Tibial artery (tissue), 4 donors: Measurements from ENCODE around the gene TRMT2A.

Source experiments
- DNase-seq, 2 donors: peaks; one replicate each; pipeline ENCODE4 v3.0.0-alpha.2; 2019
- H3K27ac ChIP-seq, 2 donors: fragments of 200-600 bp; sonication (generic) in 1 of 2; 1 replicate in 1 of 2; 2 replicates in 1 of 2; pipeline ENCODE4 v1.5.1; 2018 to 2019; ENCODE audit warnings: mild to moderate bottlenecking in 1 of 2
- H3K27me3 ChIP-seq, 2 donors: fragments of 200-600 bp; sonication (generic) in 1 of 2; one replicate each; pipeline versions ENCODE4 v1.5.1 to v1.6.0; 2016 to 2019
- H3K36me3 ChIP-seq, 3 donors: fragments of 200-600 bp; sonication (generic) in 2 of 3; one replicate each; pipeline ENCODE4 v1.5.1; 2016 to 2019; ENCODE audit warnings: mild to moderate bottlenecking in 2 of 3
- H3K4me1 ChIP-seq, 4 donors: fragments of 200-600 bp; sonication (generic) in 2 of 4; 1 replicate in 3 of 4; 2 replicates in 1 of 4; pipeline ENCODE4 v1.5.1; 2016 to 2019
- H3K4me3 ChIP-seq, 2 donors: fragments of 200-600 bp; sonication (generic) in 1 of 2; 1 replicate in 1 of 2; 2 replicates in 1 of 2; pipeline ENCODE4 v1.5.1; 2018 to 2019; ENCODE audit warnings: mild to moderate bottlenecking in 2 of 2
- H3K9me3 ChIP-seq, 3 donors: fragments of 200-600 bp; sonication (generic) in 1 of 3; one replicate each; pipeline ENCODE4 v1.5.1; 2016 to 2019
- CTCF ChIP-seq, 2 experiments: fragments of 200-600 bp in 1 of 2; fragments of 450-650 bp in 1 of 2; IDR thresholded peaks; one replicate each; pipeline ENCODE4 v1.5.1; 2017 to 2019; ENCODE audit warnings: antibody characterized with exemption in 2 of 2, mild to moderate bottlenecking in 1 of 2, moderate library complexity in 1 of 2
- intact Hi-C: fragments of 100-400 bp; cut with DNase I; formaldehyde crosslinking; loops from one replicate; pipeline ENCODE4 v1.15.0; 2023; ENCODE audit warnings: low total_unique reads

The TRMT2A gene

GRCh38 chr22:20138868-20139267, 21.8 kb upstream of the TRMT2A start:
- Histone ChIP-seq H3K36me3 (peaks cover 0 to 50% (median 31%) of the 10 kb centered on the region in 3 donors), H3K4me3 (no peak overlapping the region), H3K27me3 (no peaks in the 10 kb centered on the region), H3K4me1 (peaks cover 9 to 48% (median 45%) of the 10 kb centered on the region in 4 donors), H3K27ac (no peak overlapping the region), H3K9me3 (no peaks in the 10 kb centered on the region)
- DNase-seq: no peak
- intact Hi-C loops: no loop called here
- TF ChIP-seq CTCF (IDR thresholded peaks at IDR 0.05): no peak

GRCh38 chr22:20138417-20138738, 21.4 kb upstream of the TRMT2A start:
- no peak overlapping the region for H3K4me3 ChIP-seq
- TF ChIP-seq CTCF (IDR thresholded peaks at IDR 0.05): no peak
- no peaks in the 10 kb centered on the region for H3K9me3 ChIP-seq
- no peak for DNase-seq
- peaks cover 9 to 53% (median 49%) of the 10 kb centered on the region in 4 donors for H3K4me1 ChIP-seq
- intact Hi-C loops: no loop called here
- peak overlapping the region in 1 of 2 donors; percentile 49 for H3K27ac ChIP-seq
- peaks cover 0 to 45% (median 26%) of the 10 kb centered on the region in 3 donors for H3K36me3 ChIP-seq
- no peaks in the 10 kb centered on the region for H3K27me3 ChIP-seq

GRCh38 chr22:20137671-20138416, 20.8 kb upstream of the TRMT2A start:
- H3K4me3 ChIP-seq: peak overlapping the region in 1 of 2 donors; percentile 25
- intact Hi-C loops: no loop called here
- peak overlapping the region; percentile 22 to 49 for H3K27ac ChIP-seq
- no peaks in the 10 kb centered on the region for H3K9me3 ChIP-seq
- no peak for TF ChIP-seq CTCF (IDR thresholded peaks at IDR 0.05)
- H3K36me3 ChIP-seq: peaks cover 0 to 39% (median 22%) of the 10 kb centered on the region in 3 donors
- H3K4me1 ChIP-seq: peaks cover 9 to 58% (median 54%) of the 10 kb centered on the region in 4 donors
- DNase-seq: no peak
- H3K27me3 ChIP-seq: no peaks in the 10 kb centered on the region

GRCh38 chr22:20137113-20137512, 20.1 kb upstream of the TRMT2A start:
- H3K27me3 ChIP-seq: no peaks in the 10 kb centered on the region
- H3K27ac ChIP-seq: peak overlapping the region; percentile 22 to 49
- H3K9me3 ChIP-seq: no peaks in the 10 kb centered on the region
- intact Hi-C loops: no loop called here
- peaks cover 0 to 32% (median 17%) of the 10 kb centered on the region in 3 donors for H3K36me3 ChIP-seq
- no peak for TF ChIP-seq CTCF (IDR thresholded peaks at IDR 0.05)
- no peak overlapping the region for H3K4me3 ChIP-seq
- H3K4me1 ChIP-seq: peaks cover 9 to 65% (median 60%) of the 10 kb centered on the region in 4 donors
- DNase-seq: no peak

- no peak for DNase-seq
- peaks cover 0 to 26% (median 12%) of the 10 kb centered on the region in 3 donors for H3K36me3 ChIP-seq
- no peak overlapping the region for H3K27ac ChIP-seq
- intact Hi-C loops: no loop called here
- H3K27me3 ChIP-seq: no peaks in the 10 kb centered on the region
- TF ChIP-seq CTCF (IDR thresholded peaks at IDR 0.05): no peak
- H3K9me3 ChIP-seq: no peaks in the 10 kb centered on the region
- peaks cover 9 to 68% (median 60%) of the 10 kb centered on the region in 4 donors for H3K4me1 ChIP-seq
- no peak overlapping the region for H3K4me3 ChIP-seq
These were observed 19.5 kb upstream of the TRMT2A start for GRCh38 chr22:20136603-20136873.
